Suprapubic skin (tissue), 3 donors: ENCODE measurements around the gene SIRPA.

Experiments
- POLR2A ChIP-seq, 2 donors: fragments of 450-650 bp; IDR thresholded peaks; one replicate each; pipeline ENCODE4 v1.6.1; 2017; ENCODE audit warnings: antibody characterized with exemption in 2 of 2, mild to moderate bottlenecking in 2 of 2, moderate library complexity in 2 of 2
- TF ChIP-seq, protein P1 (sequence below), 2 donors: fragments of 200-600 bp in 1 of 2; fragments of 450-650 bp in 1 of 2; sonication (generic) in 1 of 2; IDR thresholded peaks; one replicate each; pipeline ENCODE4 v1.5.1; 2016 to 2019; ENCODE audit warnings: antibody characterized with exemption in 2 of 2, mild to moderate bottlenecking in 1 of 2, moderate library complexity in 1 of 2

DNA sequence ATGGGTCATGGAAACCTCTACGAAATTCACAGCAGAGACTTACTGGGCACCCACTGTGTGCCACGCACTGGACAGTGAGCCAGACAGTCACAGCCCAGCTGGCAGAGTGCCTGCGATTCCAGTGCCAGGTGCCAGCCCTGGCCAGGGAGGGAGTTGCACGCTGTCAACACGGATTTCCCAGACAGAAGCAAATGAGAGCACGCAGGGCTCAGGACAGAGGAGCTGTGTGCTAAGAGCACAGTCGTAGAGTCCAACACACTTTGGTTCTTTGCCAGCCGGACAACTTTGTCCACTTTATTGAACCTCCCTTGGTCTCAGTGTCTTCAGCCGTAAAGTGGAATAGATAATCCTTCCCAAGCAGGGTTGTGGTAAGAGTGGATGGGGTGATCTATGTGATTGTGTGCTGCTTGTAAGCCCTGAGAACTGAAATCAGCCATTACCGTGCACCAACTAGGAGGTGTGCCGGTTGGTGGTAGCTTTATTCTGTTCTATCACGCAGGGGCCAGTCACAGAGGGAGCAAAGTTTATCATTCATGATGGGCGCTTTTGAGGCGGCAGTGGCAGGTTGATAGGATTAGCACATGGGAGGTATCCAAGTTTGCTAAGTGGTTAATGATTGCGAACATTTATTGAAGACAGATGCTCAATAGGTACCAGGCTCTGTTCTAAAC lies 40.6 kb downstream of the SIRPA start:
- TF ChIP-seq, protein P1, sequence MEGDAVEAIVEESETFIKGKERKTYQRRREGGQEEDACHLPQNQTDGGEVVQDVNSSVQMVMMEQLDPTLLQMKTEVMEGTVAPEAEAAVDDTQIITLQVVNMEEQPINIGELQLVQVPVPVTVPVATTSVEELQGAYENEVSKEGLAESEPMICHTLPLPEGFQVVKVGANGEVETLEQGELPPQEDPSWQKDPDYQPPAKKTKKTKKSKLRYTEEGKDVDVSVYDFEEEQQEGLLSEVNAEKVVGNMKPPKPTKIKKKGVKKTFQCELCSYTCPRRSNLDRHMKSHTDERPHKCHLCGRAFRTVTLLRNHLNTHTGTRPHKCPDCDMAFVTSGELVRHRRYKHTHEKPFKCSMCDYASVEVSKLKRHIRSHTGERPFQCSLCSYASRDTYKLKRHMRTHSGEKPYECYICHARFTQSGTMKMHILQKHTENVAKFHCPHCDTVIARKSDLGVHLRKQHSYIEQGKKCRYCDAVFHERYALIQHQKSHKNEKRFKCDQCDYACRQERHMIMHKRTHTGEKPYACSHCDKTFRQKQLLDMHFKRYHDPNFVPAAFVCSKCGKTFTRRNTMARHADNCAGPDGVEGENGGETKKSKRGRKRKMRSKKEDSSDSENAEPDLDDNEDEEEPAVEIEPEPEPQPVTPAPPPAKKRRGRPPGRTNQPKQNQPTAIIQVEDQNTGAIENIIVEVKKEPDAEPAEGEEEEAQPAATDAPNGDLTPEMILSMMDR (IDR thresholded peaks at IDR 0.05), result no peak
- TF ChIP-seq POLR2A (IDR thresholded peaks at IDR 0.05), result no peak
